HEK293 (cell line): ENCODE data around the gene HDAC11.
"Not testable (repeated sequence)": the region's sequence is repeated elsewhere in the genome, so short reads cannot be mapped to it uniquely, and the experiment has no call there.

Experiments used
- ATF2 ChIP-seq: fragments of 450-650 bp; formaldehyde crosslinking; IDR thresholded peaks from 2 replicates; pipeline ENCODE4 v1.5.1; 2016; ENCODE audit warnings: missing biosample characterization, missing genetic modification characterization, low read depth
- HOXA7 ChIP-seq: sonication (generic); formaldehyde crosslinking; IDR thresholded peaks from 2 replicates; pipeline ENCODE4 v1.8.1; 2022; ENCODE audit warnings: missing genetic modification reagents, borderline replicate concordance
- KLF16 ChIP-seq: fragments of 450-650 bp; formaldehyde crosslinking; IDR thresholded peaks from 2 replicates; pipeline ENCODE4 v1.5.1; 2017; ENCODE audit warnings: missing biosample characterization, missing genetic modification characterization
- MEIS1 ChIP-seq: sonication (generic); formaldehyde crosslinking; IDR thresholded peaks from 2 replicates; pipeline ENCODE4 v1.8.1; 2022; ENCODE audit warnings: missing genetic modification reagents, mild to moderate bottlenecking, borderline replicate concordance
- WT1 ChIP-seq: fragments of 450-650 bp; formaldehyde crosslinking; IDR thresholded peaks from 2 replicates; pipeline ENCODE4 v1.5.1; 2016; ENCODE audit warnings: missing biosample characterization, missing genetic modification characterization
- ZBTB7A ChIP-seq: fragments of 450-650 bp; formaldehyde crosslinking; IDR thresholded peaks from 2 replicates; pipeline ENCODE4 v1.5.1; 2016; ENCODE audit warnings: low read depth, missing biosample characterization, missing genetic modification characterization
- ZNF391 ChIP-seq: fragments of 450-650 bp; formaldehyde crosslinking; IDR thresholded peaks from 2 replicates; pipeline ENCODE4 v1.5.1; 2016; ENCODE audit warnings: low read depth, missing biosample characterization, missing genetic modification characterization, borderline replicate concordance
- ZNF624 ChIP-seq: fragments of 450-650 bp; formaldehyde crosslinking; IDR thresholded peaks from 2 replicates; pipeline ENCODE4 v1.5.1; 2017; ENCODE audit warnings: missing biosample characterization, missing genetic modification characterization
- ZNF664 ChIP-seq: fragments of 450-650 bp; formaldehyde crosslinking; IDR thresholded peaks from 2 replicates; pipeline ENCODE4 v1.5.1; 2016; ENCODE audit warnings: missing biosample characterization, missing genetic modification characterization
- ZNF776 ChIP-seq: fragments of 450-650 bp; formaldehyde crosslinking; IDR thresholded peaks from 2 replicates; pipeline ENCODE4 v1.5.0; 2017; ENCODE audit warnings: missing biosample characterization, missing genetic modification characterization, borderline replicate concordance
- TF ChIP-seq, protein P1 (sequence below): fragments of 450-650 bp; formaldehyde crosslinking; IDR thresholded peaks from 2 replicates; pipeline ENCODE4 v1.5.1; 2016; ENCODE audit warnings: missing biosample characterization, missing genetic modification characterization
- TF ChIP-seq, protein P2 (sequence below): fragments of 450-650 bp; formaldehyde crosslinking; conservative IDR thresholded peaks from 2 replicates; pipeline ENCODE4 v1.5.1; 2016; ENCODE audit warnings: low read depth, missing biosample characterization, missing genetic modification characterization
- TF ChIP-seq, protein P3 (sequence below): fragments of 450-650 bp; formaldehyde crosslinking; IDR thresholded peaks from 2 replicates; pipeline ENCODE4 v1.5.1; 2016; ENCODE audit warnings: missing biosample characterization, missing genetic modification characterization, borderline replicate concordance

GRCh38 chr3:13436213-13436612, 43.9 kb upstream of the HDAC11 start:
- TF ChIP-seq KLF16; MEIS1 (CRISPR knock-in tag); ZNF624 (tag by site-specific recombination); ZNF391 (tag by site-specific recombination); WT1 (tag by site-specific recombination); ZNF664 (tag by site-specific recombination); HOXA7 (CRISPR knock-in tag); ZNF776; ATF2 (tag by site-specific recombination); ZBTB7A (tag by site-specific recombination): not testable (repeated sequence)
- TF ChIP-seq, protein P1, sequence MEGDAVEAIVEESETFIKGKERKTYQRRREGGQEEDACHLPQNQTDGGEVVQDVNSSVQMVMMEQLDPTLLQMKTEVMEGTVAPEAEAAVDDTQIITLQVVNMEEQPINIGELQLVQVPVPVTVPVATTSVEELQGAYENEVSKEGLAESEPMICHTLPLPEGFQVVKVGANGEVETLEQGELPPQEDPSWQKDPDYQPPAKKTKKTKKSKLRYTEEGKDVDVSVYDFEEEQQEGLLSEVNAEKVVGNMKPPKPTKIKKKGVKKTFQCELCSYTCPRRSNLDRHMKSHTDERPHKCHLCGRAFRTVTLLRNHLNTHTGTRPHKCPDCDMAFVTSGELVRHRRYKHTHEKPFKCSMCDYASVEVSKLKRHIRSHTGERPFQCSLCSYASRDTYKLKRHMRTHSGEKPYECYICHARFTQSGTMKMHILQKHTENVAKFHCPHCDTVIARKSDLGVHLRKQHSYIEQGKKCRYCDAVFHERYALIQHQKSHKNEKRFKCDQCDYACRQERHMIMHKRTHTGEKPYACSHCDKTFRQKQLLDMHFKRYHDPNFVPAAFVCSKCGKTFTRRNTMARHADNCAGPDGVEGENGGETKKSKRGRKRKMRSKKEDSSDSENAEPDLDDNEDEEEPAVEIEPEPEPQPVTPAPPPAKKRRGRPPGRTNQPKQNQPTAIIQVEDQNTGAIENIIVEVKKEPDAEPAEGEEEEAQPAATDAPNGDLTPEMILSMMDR: not testable (repeated sequence)
- TF ChIP-seq, protein P2, sequence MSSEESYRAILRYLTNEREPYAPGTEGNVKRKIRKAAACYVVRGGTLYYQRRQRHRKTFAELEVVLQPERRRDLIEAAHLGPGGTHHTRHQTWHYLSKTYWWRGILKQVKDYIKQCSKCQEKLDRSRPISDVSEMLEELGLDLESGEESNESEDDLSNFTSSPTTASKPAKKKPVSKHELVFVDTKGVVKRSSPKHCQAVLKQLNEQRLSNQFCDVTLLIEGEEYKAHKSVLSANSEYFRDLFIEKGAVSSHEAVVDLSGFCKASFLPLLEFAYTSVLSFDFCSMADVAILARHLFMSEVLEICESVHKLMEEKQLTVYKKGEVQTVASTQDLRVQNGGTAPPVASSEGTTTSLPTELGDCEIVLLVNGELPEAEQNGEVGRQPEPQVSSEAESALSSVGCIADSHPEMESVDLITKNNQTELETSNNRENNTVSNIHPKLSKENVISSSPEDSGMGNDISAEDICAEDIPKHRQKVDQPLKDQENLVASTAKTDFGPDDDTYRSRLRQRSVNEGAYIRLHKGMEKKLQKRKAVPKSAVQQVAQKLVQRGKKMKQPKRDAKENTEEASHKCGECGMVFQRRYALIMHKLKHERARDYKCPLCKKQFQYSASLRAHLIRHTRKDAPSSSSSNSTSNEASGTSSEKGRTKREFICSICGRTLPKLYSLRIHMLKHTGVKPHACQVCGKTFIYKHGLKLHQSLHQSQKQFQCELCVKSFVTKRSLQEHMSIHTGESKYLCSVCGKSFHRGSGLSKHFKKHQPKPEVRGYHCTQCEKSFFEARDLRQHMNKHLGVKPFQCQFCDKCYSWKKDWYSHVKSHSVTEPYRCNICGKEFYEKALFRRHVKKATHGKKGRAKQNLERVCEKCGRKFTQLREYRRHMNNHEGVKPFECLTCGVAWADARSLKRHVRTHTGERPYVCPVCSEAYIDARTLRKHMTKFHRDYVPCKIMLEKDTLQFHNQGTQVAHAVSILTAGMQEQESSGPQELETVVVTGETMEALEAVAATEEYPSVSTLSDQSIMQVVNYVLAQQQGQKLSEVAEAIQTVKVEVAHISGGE (tag by site-specific recombination): not testable (repeated sequence)
- TF ChIP-seq, protein P3, sequence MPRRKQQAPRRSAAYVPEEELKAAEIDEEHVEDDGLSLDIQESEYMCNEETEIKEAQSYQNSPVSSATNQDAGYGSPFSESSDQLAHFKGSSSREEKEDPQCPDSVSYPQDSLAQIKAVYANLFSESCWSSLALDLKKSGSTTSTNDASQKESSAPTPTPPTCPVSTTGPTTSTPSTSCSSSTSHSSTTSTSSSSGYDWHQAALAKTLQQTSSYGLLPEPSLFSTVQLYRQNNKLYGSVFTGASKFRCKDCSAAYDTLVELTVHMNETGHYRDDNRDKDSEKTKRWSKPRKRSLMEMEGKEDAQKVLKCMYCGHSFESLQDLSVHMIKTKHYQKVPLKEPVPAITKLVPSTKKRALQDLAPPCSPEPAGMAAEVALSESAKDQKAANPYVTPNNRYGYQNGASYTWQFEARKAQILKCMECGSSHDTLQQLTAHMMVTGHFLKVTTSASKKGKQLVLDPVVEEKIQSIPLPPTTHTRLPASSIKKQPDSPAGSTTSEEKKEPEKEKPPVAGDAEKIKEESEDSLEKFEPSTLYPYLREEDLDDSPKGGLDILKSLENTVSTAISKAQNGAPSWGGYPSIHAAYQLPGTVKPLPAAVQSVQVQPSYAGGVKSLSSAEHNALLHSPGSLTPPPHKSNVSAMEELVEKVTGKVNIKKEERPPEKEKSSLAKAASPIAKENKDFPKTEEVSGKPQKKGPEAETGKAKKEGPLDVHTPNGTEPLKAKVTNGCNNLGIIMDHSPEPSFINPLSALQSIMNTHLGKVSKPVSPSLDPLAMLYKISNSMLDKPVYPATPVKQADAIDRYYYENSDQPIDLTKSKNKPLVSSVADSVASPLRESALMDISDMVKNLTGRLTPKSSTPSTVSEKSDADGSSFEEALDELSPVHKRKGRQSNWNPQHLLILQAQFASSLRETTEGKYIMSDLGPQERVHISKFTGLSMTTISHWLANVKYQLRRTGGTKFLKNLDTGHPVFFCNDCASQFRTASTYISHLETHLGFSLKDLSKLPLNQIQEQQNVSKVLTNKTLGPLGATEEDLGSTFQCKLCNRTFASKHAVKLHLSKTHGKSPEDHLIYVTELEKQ: not testable (repeated sequence)
